Measurements from ENCODE around the gene MYO1F.
A peak's percentile ranks its signal among the peaks of the same experiment; 100 is the strongest.
"Not testable (repeated sequence)": the region's sequence is repeated elsewhere in the genome, so short reads cannot be mapped to it uniquely, and the experiment has no call there.

MYO1F gene

DNA sequence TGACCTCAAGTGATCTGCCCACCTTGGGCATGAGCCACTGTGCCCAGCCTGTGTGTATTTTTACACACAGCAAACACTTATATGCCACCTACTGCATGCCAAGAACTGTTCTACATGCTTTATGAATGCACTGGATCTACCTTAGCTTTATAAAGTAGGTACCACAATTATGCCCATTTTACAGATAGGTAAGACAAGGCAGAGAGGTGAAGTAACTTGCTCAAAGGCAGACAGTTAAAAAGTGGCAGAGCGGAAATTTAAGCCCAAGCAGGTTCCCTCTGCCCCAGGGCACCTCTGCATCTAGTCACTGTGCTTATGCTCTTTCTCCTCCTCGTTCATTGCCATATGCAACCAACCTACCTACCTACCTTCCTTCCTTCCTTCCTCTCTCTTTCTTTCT is 22.8 kb upstream of the MYO1F start:
- DNase-seq (ENCODE audit: low read depth), result no peak

DNA sequence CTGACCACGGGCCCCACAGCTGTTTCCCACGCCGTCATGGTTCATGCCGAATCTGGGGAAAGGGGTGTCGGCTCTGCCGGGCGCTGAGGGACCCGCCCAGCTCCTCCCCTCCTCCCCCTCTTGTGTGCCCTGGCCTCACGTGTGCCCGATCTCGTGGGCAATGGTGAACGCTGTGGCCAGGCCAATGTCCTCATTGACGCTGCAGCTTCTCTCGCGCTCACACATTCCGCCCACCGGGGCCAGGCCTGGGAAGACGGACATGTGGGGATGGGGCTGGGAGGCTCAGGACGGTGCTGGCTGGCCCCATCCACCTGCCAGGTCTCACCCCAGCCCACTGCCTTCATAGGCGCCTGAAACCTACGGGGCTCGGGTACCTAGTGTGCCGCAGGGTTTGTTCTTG is 18.9 kb upstream of the MYO1F start:
- no peak for DNase-seq (ENCODE audit: low read depth)

DNA sequence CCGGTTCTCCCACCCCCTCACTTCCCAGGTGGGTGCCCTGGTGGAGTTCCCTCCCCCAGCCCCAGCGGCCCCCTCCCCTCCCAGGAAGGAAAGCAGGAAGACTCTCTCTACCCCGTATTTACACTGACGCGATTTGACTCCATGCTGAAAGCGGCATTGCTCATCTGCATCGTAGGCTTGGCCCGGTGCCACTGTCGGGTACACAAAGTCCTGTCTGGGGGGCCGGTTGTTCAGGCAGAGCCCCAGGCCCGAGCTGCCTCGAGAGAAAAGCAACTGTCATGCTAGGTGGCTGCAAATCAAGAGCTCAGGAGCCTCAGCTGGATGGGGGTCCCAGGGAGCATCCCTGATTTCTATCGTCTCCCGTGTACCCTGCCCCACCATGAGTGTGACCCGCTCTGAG is 18.4 kb upstream of the MYO1F start:
- DNase-seq (ENCODE audit: low read depth), result no peak

DNA sequence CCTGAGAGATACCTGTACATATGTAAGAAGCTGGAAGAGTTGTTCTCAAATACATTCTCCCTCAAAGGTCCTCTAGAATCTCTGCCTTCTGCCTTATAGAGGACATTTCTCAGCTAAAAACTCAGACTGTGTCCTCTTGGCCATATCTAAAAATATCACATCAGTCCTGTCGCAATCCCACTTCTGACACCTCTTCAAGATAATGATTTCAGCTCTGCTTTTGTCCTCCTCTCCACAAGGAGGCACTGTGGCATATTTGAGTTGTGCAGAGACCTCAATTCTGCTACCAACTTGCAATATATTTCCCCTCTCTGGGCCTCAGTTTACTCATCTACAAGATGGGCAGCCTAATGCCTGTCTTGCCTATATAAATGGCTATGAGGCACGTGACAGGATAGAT is 16.7 kb upstream of the MYO1F start:
- DNase-seq (ENCODE audit: low read depth), result no peak

DNA sequence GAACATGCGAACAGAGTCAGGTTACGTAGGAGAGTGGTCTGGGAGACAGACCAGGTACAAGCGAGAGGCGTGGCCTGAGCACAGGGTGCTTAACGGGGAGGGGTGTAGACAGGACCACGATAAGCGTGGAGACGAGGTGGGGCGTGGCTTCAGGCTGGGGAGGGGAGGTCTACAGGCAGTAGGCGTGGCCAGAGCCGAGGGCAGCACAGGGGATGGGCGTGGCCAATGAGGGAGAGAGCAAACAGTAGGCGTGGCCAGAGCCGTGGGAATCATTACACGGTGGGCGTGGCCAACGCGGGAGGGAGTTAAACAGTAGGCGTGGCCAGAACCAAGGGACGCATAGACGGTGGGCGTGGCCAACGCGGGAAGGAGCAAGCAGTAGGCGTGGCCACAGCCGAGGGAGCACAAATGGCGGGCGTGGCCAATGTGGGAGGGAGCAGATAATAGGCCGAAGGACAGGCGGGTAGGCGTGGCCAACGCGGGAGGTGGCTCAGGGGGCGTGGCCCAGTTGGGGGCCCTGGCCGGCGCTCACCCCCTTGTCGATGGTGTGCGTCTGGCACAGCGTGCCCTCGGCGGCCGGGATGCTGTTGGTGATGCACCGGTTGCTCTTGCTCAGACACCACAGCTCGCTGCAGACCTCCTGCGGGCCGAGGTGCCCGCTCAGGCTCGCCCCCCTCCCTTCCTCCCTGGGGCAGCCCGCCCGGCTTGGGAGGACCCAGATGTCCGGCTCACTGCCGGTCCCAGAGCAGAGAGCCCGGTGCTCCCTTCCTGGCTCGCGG is 15.2 kb upstream of the MYO1F start:
- DNase-seq (ENCODE audit: low read depth), result peak; percentile 89

DNA sequence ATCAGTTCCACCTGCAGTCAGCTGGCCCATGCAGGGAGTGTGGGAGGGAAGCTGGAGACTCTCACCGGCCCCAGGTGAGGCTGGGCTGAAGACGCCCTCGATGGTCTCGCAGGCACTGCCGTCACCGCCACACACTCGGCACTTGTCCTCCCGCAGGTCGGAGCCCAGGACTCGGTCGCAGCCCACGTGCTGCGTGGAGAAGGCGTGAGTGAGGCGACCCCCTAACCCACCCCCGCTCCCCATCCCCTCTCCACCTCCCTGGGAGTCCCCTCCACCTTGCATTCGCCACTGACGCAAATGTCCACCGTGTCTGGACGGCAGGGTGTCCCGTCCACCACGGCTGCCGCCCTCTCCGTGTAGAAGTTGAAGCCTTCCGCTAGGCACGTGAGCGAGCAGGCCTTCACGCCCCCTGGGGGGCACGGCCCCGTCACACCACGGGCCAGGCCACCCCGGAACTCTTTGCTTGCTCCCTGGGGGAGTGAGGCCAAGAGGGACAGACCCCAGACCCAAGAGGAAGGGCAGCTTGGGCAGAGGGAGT is 12.0 kb upstream of the MYO1F start:
- DNase-seq (ENCODE audit: low read depth), result no peak

DNA sequence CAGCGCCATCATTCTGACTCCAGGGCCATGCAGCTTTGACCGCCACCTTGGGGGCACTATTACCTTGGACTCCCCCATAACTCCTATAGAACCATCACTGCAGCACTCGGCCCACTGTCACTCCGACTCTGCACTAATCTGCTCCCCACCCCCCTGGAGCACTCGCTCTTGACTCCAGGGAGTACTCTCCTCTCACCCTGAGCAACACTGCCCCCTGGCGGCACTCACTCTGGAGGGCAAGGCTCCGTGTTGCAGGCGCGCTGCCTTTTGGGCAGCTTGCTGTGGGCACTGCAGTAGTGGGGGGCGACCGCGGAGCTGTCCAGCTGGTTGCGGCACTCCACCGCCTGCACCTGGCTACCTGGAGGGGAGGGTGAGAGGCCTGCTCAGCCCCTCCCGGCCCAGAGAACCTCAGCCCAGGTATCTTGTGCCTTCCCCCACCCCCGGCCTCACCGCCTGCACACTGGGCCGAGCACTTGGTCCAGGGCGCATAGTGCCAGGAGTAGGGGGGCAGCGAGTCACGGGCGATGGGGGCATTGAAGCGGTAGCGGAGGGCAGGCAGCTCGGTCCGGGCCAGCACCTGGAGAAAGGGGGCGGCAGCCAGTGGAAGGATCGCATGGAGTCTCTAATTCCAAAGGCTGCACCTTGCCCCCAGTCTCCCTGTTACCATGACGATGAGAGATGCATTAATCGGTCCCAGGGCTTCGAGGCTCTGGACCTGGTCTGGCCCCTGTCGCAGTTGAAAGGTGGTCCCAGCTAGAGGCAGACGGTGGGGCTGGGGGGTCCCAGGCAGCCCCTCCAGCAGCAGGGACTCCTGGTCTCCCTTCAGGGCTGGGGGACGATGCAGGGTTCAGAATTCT is 8.9 kb upstream of the MYO1F start:
- DNase-seq (ENCODE audit: low read depth), result no peak

DNA sequence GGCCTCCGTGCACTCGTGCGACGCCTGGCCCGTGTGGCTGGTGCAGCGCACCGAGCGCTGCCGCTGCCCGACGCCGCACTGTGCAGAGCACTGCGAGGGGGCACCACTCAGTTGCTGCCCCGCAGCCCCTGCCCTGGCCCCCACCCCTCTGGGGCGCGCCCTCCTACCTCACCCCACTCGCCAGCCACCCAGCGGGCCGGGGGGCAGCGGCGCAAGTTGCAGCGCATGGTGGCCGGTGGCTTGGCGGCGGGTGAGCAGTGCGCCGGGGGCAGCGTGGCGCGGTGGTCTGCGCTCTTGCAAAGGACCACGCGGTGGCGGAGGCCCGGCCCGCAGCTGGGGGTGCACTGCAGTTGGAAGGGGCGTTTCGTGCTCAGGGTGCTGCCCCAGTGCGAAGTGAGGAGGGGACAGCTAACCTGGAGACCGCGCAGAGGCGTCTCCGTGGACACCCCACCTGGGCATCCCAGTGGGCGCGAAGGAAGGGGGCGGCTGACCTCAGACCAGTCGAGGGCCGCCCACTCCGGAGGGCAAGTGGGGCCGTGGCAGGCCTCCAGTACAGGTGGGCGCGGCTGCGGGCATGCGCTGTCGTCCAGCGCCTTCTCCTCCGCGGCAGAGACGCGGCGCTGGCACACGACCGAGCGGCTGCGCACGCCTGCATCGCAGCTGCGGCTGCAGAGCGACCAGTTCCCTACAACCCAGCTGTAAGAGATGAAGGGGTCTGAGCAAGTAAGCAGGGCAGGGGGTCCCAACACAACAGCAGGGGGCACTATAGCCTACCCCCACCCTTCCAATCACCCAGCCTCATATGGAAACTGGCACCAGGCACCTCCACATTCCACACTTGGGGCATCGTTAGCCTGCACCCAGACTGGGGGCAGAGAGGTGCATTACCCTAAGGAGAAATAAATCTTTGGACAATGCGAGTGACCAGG is 8.0 kb upstream of the MYO1F start:
- DNase-seq (ENCODE audit: low read depth), result no peak

DNA sequence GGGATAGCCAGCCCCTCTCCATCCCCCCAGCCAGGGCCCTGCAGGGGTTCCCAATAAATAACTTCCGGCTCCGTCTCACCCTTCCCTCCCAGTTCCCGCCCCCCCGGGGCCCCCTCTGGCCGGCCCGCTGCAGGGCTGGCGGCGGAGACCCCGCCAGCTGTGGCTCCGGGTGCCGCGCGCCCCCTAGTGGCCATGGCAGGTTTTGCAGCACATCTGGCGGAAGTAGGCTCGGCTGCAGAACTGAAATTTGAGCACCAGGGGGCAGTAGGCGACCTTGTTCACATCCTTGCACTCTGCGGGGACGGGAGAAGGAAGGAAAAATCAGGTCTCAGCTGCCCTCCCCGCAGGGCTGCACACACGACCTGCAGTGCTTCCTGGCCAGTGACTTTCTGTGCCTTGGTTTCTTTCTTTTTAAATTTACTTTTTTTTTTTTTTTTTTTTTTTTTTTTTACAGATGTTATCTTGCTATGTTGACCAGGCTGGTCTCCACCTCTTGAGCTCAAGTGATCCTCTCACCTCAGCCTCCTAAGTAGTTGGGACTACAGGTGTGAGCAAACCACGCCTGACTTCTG is 3.6 kb upstream of the MYO1F start:
- DNase-seq (ENCODE audit: low read depth), result peak; percentile 84

DNA sequence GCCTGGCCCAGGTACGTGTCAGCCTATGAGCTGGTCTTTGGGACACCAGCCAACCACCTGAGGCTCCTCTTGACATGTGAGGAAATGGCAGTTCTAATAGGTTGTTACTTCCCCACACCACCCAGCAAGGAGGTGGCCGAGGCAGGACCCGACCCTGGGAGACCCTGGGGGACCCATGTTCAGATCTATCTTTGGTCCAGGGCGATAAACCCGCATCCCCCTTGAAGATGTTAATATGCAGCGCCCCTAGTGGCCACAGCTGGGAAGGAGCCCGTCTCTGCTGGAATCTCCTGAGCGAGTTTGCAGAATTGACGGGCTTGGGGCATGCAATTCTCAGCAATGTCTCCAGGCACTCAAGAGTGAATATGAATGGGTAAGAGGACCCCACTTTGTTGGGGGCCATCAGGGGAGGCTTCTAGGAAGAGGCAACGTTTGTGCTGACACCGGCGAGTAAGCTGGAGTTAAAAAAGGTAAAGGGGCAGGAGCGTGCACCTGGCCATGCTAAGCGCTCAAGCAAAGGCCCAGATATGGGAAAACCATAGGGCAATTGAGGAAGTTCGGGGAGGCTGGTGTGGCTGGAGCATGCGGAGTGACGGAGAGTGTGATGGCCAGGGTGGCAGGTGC is 1.5 kb upstream of the MYO1F start:
- DNase-seq (ENCODE audit: low read depth), result peak; percentile 81

DNA sequence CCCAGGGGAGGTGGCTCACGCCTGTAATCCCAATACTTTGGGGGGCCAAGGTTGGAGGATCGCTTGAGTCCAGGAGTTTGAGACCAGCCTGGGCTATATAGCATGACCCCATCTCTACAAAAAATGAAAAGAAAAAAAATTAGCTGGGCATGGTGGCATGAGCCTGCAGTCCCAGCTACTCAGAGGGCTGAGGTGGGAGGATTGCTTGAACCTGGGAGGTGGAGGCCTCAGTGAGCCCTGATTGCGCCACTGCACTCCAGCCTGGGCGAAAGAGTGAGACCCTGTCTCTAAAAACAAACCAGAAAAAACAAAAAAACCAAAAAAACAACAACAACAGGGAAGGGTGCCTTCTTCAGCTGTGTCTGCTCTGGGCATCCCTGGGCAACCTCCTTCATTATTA is 499 bp upstream of the MYO1F start:
- DNase-seq (ENCODE audit: low read depth), result no peak

DNA sequence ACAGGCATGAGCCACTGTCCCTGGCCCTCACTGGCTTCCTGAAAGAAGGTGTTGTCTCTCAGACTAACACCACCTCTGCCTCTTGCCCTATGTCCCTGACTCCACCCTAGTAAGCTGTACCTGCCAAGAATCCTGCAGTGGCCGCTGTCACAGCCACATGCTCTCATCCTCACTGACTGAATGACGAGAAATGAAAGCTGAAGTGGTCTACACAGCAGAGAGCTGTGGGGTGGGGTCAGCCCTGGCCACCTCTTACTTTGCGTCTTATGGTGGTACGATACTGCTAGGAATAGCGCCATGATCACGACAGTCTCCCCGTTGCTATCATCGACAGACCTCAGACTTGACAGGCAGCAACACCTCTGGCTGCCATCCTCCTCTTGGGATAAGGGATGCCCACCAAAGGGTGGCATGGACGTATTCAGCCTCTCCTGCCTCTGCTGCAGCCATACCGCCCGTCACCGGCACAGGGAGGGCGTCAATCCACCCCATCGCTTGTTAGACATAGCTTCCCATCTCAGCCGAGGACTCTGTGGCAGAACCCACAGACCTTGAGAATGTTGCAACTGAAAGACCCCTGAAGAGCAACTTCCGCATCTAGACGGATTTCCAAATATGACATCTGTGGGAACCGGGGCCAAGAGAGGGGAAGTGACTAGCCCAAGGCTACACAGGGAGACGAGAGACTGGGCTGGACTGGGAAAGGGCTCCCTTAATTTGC is 809 bp downstream of the MYO1F start:
- no peak for DNase-seq (ENCODE audit: low read depth)

DNA sequence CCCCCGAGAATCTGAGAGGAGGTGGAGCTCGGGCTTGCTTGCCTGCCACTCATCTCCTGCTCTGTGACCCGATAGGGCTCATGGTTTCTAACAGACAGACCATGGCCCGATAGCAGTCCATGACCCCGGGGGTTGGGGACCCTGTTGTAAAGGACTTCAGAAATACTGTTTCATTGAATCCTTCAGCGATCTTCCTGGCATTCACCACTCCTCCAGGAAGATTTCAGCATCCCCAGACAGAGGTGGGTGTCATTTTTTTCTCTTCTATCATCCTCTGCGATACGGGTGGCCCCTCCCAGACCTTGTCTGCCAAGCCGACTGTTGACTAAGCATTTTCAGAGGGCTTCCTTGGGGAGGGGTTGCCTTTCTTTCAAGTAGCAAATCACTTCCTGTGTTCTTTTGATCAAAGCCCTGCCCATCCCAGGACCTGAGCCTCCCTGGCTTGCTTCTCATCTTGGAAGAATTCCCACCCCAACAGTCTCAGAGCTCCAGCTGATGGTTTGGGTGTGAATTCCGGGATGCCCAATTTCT is 1.7 kb downstream of the MYO1F start:
- peak; percentile 44 for DNase-seq (ENCODE audit: low read depth)

DNA sequence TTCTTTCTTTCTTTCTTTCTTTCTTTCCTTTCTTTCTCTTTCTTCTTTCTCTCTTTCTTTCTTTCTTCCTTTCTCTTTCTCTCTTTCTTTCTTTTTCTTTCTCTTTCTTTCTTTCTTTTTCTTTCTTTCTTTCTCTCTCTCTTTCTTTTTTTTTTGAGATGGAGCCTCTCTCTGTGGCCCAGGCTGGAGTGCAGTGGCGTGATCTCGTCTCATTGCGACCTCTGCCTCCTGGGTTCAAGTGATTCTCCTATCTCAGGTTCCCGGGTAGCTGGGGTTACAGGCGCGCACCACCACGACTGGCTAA is 2.7 kb downstream of the MYO1F start:
- DNase-seq (ENCODE audit: low read depth), result not testable (repeated sequence)

DNA sequence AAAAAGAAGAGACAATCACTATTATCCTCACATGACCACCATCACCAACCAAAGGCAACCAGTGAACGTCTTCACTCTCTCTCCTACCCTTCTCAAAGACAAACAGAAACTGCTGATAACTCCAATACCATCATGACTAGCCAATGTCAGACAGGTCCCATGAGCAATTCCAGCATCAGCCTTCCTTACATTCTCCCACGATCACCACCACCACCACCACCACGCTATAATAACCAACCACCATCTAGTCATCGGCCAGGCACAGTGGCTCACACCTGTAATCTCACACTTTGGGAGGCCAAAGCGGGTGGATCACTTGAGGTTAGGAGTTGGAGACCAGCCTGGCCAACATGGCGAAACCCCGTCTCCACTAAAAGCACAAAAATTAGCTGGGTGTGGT is 3.9 kb downstream of the MYO1F start:
- no peak for DNase-seq (ENCODE audit: low read depth)

DNA sequence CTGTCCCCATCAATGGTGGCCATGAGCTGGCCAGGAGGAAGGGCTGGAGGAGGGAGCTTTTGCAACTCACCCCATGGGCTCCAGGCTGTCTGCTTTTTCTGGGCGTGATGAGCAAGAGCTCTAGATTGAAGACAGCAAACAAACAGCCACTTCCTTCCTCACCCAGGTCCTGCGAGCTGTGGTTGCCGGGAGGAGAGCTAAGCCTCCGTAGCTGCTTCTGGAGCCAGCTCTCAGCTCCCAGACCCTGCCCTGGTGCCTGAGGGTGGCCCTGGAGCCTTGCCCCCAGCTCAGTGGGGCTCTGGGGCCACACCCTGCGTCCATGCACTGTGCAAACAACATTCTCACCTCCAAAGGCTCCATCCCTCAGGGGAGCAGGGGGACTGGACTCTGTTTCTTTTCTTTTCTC is 6.2 kb downstream of the MYO1F start:
- DNase-seq (ENCODE audit: low read depth), result peak; percentile 43

DNA sequence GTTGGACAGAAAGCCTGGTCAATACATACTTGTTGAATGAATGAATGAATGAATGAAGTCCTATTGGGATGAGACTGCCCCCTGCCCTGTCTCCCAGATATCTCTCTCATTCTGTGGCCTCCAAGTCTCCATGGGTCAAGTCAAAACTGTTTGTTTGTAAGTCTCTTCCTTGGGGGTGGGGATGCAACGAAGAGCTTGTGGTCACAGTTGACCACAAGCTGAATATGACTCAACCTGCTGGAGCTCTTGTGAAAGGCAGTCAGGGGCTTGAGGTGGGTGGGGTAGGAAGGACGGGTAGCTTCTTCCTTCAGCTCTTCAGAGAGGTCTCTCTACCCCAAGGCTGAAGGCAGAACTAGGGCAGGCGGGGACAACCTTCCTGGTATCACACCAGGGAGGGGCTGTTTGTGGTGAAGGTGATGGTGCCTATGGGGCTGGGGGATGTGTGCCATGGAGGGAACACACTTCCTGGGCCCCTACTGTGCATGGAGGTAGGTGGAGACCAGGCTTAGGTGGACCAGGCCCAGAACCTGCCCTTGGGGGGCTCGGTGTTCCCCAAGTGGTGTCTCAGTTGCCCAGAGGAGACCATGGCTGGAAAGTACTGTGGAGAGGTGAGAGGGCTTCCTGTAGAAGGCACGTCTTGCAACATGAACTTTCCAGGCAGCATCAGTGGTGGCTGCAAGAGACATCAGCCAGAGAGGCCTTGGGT is 8.0 kb downstream of the MYO1F start:
- peak; percentile 65 for DNase-seq (ENCODE audit: low read depth)

DNA sequence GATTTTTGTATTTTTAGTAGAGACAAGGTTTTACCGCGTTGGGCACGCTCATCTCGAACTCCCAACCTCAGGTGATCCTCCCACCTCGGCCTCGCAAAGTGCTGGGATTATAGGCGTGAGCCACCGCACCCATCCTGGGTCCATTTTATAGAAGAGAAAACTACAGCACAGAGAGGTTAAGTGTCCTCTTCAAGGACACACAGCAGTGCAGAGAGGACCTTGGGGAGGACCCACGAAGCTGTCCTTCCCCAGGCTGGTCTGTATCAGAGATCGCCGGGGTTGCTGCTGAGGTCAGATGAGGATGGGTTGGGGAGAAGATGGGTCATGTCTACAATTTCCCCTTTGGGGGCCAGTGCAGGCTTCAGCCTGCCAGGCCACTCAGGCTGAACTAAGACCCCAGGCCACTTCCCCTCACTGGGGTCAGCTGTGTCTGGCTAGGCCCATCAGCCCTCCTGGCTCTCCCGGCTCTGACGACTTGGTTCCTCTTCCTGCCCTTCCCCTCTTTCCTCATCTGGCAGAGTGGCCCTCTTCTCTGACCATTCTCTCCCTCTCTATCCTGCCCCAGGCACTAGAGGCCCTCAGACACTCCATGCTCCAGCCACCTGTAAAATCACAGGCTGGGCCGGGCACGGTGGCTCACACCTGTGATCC is 9.6 kb downstream of the MYO1F start:
- DNase-seq (ENCODE audit: low read depth), result no peak

DNA sequence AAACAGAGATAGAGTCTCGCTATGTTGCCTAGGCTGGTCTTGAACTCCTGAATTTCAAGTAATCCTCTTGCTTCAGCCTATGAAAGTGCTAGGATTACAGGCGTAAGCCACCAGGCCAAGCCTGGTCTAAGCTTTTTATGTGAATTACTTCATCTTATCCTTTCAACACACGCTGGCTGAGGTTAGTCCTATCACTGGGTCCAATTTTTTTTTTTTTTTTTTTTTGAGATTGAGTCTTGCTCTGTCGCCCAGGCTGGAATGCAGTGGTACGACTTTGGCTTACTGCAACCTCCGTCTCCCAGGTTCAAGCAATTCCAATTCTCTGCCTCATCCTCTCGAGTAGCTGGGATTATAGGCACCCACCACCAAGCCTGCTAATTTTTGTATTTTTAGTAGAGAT is 10.4 kb downstream of the MYO1F start:
- DNase-seq (ENCODE audit: low read depth), result no peak

Data from activated gamma-delta T cell treated with anti-CD3 and anti-CD28 coated beads, Interleukin-2, amount 50 U/mL, for 16 hours (primary cell).